ENCODE data around the gene GREM2. TPM values are rescaled to one million over a fixed set of nuclear protein-coding genes. Genes with fewer than 3 reads are reported as not detected.

Gene GREM2
- total RNA-seq, 1 experiment from 2014 or later = not detected

DNA sequence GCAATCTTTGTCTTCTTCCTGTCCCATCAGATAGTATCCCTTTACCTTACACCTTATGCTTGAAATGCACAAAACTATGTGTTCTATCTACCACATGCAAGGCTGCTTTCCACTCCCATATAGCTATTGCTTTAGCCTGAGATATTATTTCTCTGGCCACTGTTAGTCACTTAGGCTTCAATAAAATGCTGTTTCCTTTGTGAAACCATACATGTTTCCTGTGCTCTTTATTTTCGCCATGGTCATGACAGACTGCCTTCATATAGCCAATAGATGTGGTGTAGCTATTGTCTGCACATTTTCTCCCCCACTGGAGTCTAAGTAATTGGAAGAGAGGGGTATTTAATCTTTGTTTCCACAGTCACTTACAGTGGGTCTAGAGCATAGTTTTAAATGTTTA is 108.4 kb downstream of the GREM2 start:
- H3K4me3 ChIP-seq (ENCODE audit: low read length) = no peak overlapping the region
- no peak overlapping the region for H3K27ac ChIP-seq (ENCODE audit: low read length)
- DNase-seq (no peak), ATAC-seq (no peak)
- no peaks in the 10 kb centered on the region for H3F3A ChIP-seq (ENCODE audit: low read length, unreplicated experiment)
- ChIA-PET CTCF (no interaction called here), POLR2A (ENCODE audit: unreplicated experiment) (no interaction called here)
- no peak overlapping the region for H3K9ac ChIP-seq (ENCODE audit: low read length)
- H2AFZ ChIP-seq (ENCODE audit: low read length) = no peak overlapping the region
- no peaks in the 10 kb centered on the region for H4K20me1 ChIP-seq (ENCODE audit: low read length)
- intact Hi-C loops (cut with micrococcal nuclease) = no loop called here
- no TSS peak for BruUV-seq (replicated peaks)
- TF ChIP-seq, protein P1, sequence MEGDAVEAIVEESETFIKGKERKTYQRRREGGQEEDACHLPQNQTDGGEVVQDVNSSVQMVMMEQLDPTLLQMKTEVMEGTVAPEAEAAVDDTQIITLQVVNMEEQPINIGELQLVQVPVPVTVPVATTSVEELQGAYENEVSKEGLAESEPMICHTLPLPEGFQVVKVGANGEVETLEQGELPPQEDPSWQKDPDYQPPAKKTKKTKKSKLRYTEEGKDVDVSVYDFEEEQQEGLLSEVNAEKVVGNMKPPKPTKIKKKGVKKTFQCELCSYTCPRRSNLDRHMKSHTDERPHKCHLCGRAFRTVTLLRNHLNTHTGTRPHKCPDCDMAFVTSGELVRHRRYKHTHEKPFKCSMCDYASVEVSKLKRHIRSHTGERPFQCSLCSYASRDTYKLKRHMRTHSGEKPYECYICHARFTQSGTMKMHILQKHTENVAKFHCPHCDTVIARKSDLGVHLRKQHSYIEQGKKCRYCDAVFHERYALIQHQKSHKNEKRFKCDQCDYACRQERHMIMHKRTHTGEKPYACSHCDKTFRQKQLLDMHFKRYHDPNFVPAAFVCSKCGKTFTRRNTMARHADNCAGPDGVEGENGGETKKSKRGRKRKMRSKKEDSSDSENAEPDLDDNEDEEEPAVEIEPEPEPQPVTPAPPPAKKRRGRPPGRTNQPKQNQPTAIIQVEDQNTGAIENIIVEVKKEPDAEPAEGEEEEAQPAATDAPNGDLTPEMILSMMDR (conservative IDR thresholded peaks at IDR 0.05; ENCODE audit: low read depth, low read length) = no peak
- TF ChIP-seq EZH2 (IDR thresholded peaks at IDR 0.05; ENCODE audit: low read length, unreplicated experiment) = no peak
- TF ChIP-seq EZH2phosphoT487 (IDR thresholded peaks at IDR 0.05; ENCODE audit: borderline replicate concordance, low read length) = no peak
- no peaks in the 10 kb centered on the region for H3K9me2 ChIP-seq (replicated peaks; ENCODE audit: low read length)
- no peaks in the 10 kb centered on the region for H3K36me3 ChIP-seq (ENCODE audit: low read depth, low read length)
- H3K4me1 ChIP-seq (ENCODE audit: insufficient read depth, low read length) = peaks cover 14% of the 10 kb centered on the region
- H3K79me2 ChIP-seq (ENCODE audit: low read length) = no peaks in the 10 kb centered on the region
- H3K27me3 ChIP-seq (ENCODE audit: low read length) = peaks cover 18% of the 10 kb centered on the region
- no peaks in the 10 kb centered on the region for H3K9me3 ChIP-seq (ENCODE audit: low read length)
- no peak overlapping the region for H3K4me2 ChIP-seq (ENCODE audit: low read length)

DNA sequence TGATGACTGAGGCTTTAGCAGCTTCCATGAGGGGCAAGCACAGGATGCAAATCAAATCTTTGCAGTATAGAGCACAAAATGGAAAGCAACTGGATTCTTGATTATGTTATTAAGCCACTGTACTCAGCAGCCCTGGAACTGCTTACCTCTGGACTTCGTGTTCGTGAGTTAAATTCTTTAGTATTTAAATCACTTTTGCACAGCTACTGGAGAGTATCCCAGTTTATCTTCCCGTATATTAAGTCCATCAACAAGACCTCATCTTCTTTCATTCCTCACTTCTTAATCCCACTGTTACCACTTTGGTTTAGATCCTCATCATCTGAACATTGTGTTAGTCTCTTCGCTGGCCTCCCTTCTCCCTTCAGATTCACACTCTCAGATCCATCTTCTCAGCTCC is 108.9 kb downstream of the GREM2 start:
- no peak for DNase-seq
- Histone ChIP-seq H3K9ac (ENCODE audit: low read length) (no peak overlapping the region), H3K9me2 (replicated peaks; ENCODE audit: low read length) (no peaks in the 10 kb centered on the region), H3K4me2 (ENCODE audit: low read length) (no peak overlapping the region), H3K9me3 (ENCODE audit: low read length) (no peaks in the 10 kb centered on the region), H3K79me2 (ENCODE audit: low read length) (no peaks in the 10 kb centered on the region), H3K4me3 (ENCODE audit: low read length) (no peak overlapping the region), H3K36me3 (ENCODE audit: low read depth, low read length) (no peaks in the 10 kb centered on the region), H4K20me1 (ENCODE audit: low read length) (no peaks in the 10 kb centered on the region), H2AFZ (ENCODE audit: low read length) (no peak overlapping the region), H3K4me1 (ENCODE audit: insufficient read depth, low read length) (peaks cover 14% of the 10 kb centered on the region), H3K27me3 (ENCODE audit: low read length) (peaks cover 13% of the 10 kb centered on the region), H3F3A (ENCODE audit: low read length, unreplicated experiment) (no peaks in the 10 kb centered on the region), H3K27ac (ENCODE audit: low read length) (no peak overlapping the region)
- ChIA-PET CTCF (no interaction called here), POLR2A (ENCODE audit: unreplicated experiment) (no interaction called here)
- ATAC-seq = no peak
- no peak for TF ChIP-seq EZH2 (IDR thresholded peaks at IDR 0.05; ENCODE audit: low read length, unreplicated experiment)
- no peak for TF ChIP-seq EZH2phosphoT487 (IDR thresholded peaks at IDR 0.05; ENCODE audit: borderline replicate concordance, low read length)
- TF ChIP-seq, protein P1 (conservative IDR thresholded peaks at IDR 0.05; ENCODE audit: low read depth, low read length) = no peak
- BruUV-seq (replicated peaks) = no TSS peak
- intact Hi-C loops (cut with micrococcal nuclease) = no loop called here

DNA sequence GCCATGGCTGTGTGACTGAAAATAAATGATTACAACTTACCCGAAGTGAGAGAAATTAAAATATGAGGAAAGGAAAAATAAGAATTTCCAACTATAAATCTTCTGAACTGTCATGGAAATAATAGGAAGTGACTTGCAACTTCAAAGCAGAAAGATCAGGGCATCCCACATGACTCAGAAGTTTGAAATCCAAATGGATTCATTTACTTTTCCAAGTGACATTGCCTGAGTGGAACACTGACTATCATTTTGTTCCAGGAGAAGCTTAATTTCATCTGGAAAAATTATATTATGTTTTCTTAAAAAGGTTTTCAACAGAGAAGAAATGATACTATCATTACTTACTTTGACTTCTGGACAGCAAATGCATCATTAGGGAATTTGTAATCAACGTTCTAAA is 110.8 kb downstream of the GREM2 start:
- no peaks in the 10 kb centered on the region for H3K79me2 ChIP-seq (ENCODE audit: low read length)
- peaks cover under 1% of the 10 kb centered on the region; the same call in 1 of the 2 replicates for H3K27me3 ChIP-seq (ENCODE audit: low read length)
- H3K9me3 ChIP-seq (ENCODE audit: low read length) = no peaks in the 10 kb centered on the region
- no peak for TF ChIP-seq EZH2phosphoT487 (IDR thresholded peaks at IDR 0.05; ENCODE audit: borderline replicate concordance, low read length)
- no peak for TF ChIP-seq EZH2 (IDR thresholded peaks at IDR 0.05; ENCODE audit: low read length, unreplicated experiment)
- TF ChIP-seq, protein P1 (conservative IDR thresholded peaks at IDR 0.05; ENCODE audit: low read depth, low read length) = no peak
- no peak overlapping the region for H3K9ac ChIP-seq (ENCODE audit: low read length)
- no peak overlapping the region for H3K4me3 ChIP-seq (ENCODE audit: low read length)
- POLR2A ChIA-PET (ENCODE audit: unreplicated experiment) = no interaction called here
- H3K9me2 ChIP-seq (replicated peaks; ENCODE audit: low read length) = no peaks in the 10 kb centered on the region
- intact Hi-C loops (cut with micrococcal nuclease) = no loop called here
- no peak overlapping the region; the same call in 1 of the 2 replicates for H3K4me2 ChIP-seq (ENCODE audit: low read length)
- no peak overlapping the region for H2AFZ ChIP-seq (ENCODE audit: low read length)
- H3K27ac ChIP-seq (ENCODE audit: low read length) = no peak overlapping the region
- CTCF ChIA-PET = no interaction called here
- H3K36me3 ChIP-seq (ENCODE audit: low read depth, low read length) = no peaks in the 10 kb centered on the region
- H3F3A ChIP-seq (ENCODE audit: low read length, unreplicated experiment) = no peaks in the 10 kb centered on the region
- peaks cover 14% of the 10 kb centered on the region for H3K4me1 ChIP-seq (ENCODE audit: insufficient read depth, low read length)
- H4K20me1 ChIP-seq (ENCODE audit: low read length) = no peaks in the 10 kb centered on the region
- BruUV-seq (replicated peaks) = no TSS peak
- ATAC-seq = no peak
- DNase-seq = peak; percentile 46
